ENCODE data around the gene OSBPL10. TPM values are rescaled to one million over a fixed set of nuclear protein-coding genes. Genes with fewer than 3 reads are reported as not detected.

The OSBPL10 gene
- total and polyA plus RNA-seq, 2 of the 8 experiments (the other 6 are each of a cell fraction or from before 2014, with no cell fraction given) = 26.2 to 86.7 TPM

- TF ChIP-seq, protein P1, sequence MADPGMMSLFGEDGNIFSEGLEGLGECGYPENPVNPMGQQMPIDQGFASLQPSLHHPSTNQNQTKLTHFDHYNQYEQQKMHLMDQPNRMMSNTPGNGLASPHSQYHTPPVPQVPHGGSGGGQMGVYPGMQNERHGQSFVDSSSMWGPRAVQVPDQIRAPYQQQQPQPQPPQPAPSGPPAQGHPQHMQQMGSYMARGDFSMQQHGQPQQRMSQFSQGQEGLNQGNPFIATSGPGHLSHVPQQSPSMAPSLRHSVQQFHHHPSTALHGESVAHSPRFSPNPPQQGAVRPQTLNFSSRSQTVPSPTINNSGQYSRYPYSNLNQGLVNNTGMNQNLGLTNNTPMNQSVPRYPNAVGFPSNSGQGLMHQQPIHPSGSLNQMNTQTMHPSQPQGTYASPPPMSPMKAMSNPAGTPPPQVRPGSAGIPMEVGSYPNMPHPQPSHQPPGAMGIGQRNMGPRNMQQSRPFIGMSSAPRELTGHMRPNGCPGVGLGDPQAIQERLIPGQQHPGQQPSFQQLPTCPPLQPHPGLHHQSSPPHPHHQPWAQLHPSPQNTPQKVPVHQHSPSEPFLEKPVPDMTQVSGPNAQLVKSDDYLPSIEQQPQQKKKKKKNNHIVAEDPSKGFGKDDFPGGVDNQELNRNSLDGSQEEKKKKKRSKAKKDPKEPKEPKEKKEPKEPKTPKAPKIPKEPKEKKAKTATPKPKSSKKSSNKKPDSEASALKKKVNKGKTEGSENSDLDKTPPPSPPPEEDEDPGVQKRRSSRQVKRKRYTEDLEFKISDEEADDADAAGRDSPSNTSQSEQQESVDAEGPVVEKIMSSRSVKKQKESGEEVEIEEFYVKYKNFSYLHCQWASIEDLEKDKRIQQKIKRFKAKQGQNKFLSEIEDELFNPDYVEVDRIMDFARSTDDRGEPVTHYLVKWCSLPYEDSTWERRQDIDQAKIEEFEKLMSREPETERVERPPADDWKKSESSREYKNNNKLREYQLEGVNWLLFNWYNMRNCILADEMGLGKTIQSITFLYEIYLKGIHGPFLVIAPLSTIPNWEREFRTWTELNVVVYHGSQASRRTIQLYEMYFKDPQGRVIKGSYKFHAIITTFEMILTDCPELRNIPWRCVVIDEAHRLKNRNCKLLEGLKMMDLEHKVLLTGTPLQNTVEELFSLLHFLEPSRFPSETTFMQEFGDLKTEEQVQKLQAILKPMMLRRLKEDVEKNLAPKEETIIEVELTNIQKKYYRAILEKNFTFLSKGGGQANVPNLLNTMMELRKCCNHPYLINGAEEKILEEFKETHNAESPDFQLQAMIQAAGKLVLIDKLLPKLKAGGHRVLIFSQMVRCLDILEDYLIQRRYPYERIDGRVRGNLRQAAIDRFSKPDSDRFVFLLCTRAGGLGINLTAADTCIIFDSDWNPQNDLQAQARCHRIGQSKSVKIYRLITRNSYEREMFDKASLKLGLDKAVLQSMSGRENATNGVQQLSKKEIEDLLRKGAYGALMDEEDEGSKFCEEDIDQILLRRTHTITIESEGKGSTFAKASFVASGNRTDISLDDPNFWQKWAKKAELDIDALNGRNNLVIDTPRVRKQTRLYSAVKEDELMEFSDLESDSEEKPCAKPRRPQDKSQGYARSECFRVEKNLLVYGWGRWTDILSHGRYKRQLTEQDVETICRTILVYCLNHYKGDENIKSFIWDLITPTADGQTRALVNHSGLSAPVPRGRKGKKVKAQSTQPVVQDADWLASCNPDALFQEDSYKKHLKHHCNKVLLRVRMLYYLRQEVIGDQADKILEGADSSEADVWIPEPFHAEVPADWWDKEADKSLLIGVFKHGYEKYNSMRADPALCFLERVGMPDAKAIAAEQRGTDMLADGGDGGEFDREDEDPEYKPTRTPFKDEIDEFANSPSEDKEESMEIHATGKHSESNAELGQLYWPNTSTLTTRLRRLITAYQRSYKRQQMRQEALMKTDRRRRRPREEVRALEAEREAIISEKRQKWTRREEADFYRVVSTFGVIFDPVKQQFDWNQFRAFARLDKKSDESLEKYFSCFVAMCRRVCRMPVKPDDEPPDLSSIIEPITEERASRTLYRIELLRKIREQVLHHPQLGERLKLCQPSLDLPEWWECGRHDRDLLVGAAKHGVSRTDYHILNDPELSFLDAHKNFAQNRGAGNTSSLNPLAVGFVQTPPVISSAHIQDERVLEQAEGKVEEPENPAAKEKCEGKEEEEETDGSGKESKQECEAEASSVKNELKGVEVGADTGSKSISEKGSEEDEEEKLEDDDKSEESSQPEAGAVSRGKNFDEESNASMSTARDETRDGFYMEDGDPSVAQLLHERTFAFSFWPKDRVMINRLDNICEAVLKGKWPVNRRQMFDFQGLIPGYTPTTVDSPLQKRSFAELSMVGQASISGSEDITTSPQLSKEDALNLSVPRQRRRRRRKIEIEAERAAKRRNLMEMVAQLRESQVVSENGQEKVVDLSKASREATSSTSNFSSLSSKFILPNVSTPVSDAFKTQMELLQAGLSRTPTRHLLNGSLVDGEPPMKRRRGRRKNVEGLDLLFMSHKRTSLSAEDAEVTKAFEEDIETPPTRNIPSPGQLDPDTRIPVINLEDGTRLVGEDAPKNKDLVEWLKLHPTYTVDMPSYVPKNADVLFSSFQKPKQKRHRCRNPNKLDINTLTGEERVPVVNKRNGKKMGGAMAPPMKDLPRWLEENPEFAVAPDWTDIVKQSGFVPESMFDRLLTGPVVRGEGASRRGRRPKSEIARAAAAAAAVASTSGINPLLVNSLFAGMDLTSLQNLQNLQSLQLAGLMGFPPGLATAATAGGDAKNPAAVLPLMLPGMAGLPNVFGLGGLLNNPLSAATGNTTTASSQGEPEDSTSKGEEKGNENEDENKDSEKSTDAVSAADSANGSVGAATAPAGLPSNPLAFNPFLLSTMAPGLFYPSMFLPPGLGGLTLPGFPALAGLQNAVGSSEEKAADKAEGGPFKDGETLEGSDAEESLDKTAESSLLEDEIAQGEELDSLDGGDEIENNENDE (IDR thresholded peaks at IDR 0.05; ENCODE audit: insufficient replicate concordance, low read length) = no peak
- TF ChIP-seq GTF2F1 (IDR thresholded peaks at IDR 0.05; ENCODE audit: borderline replicate concordance, low read depth, low read length) (no peak), JUN (IDR thresholded peaks at IDR 0.05; ENCODE audit: low read depth, low read length) (no peak), BRCA1 (IDR thresholded peaks at IDR 0.05; ENCODE audit: low read depth, low read length) (no peak), ZNF274 (IDR thresholded peaks at IDR 0.05; ENCODE audit: borderline replicate concordance, extremely low read depth, low read length) (no peak), FOSL1 (IDR thresholded peaks at IDR 0.05; ENCODE audit: insufficient read depth, low read depth, low read length) (no peak), CHD1 (IDR thresholded peaks at IDR 0.05; ENCODE audit: low read depth, low read length) (no peak), BACH1 (IDR thresholded peaks at IDR 0.05; ENCODE audit: low read length) (no peak), RBBP5 (IDR thresholded peaks at IDR 0.05; ENCODE audit: borderline replicate concordance, low read depth, low read length) (no peak), HDAC2 (IDR thresholded peaks at IDR 0.05; ENCODE audit: borderline replicate concordance in 1 of 2, low read depth in 2 of 2, low read length in 2 of 2) (no peak)
- TF ChIP-seq, protein P2, sequence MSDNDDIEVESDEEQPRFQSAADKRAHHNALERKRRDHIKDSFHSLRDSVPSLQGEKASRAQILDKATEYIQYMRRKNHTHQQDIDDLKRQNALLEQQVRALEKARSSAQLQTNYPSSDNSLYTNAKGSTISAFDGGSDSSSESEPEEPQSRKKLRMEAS (IDR thresholded peaks at IDR 0.05) = no peak
Measured at GRCh38 chr3:31946484-31947081, 34.5 kb downstream of the OSBPL10 start (continued).
